Osteocyte (in vitro differentiated cells): ENCODE measurements around the gene SORCS1. TPM values are rescaled to one million over a fixed set of nuclear protein-coding genes. Genes with fewer than 3 reads are reported as not detected.

ENCODE experiments used
- DNase-seq: peaks from one replicate; pipeline ENCODE4 v3.0.0; 2021; ENCODE audit warnings: mixed read lengths; ENCODE audit not compliant: unreplicated experiment; ENCODE audit errors: extremely low spot score
- H3K27ac Mint-ChIP-seq: one replicate; pipeline ENCODE4 v1.8.0; 2021; ENCODE audit warnings: mild to moderate bottlenecking, mixed read lengths; ENCODE audit not compliant: unreplicated experiment
- H3K27me3 Mint-ChIP-seq: one replicate; pipeline ENCODE4 v1.8.0; 2021; ENCODE audit warnings: mixed read lengths; ENCODE audit not compliant: unreplicated experiment
- H3K36me3 Mint-ChIP-seq: one replicate; pipeline ENCODE4 v1.8.0; 2021; ENCODE audit warnings: mixed read lengths; ENCODE audit not compliant: unreplicated experiment
- H3K4me1 Mint-ChIP-seq: one replicate; pipeline ENCODE4 v1.8.0; 2021; ENCODE audit warnings: mixed read lengths; ENCODE audit not compliant: unreplicated experiment
- H3K4me3 Mint-ChIP-seq: one replicate; pipeline ENCODE4 v1.8.0; 2021; ENCODE audit warnings: mild to moderate bottlenecking, moderate library complexity, mixed read lengths; ENCODE audit not compliant: unreplicated experiment
- H3K9me3 Mint-ChIP-seq: one replicate; pipeline ENCODE4 v1.8.0; 2021; ENCODE audit warnings: mixed read lengths; ENCODE audit not compliant: unreplicated experiment
- total RNA-seq: library from RNA; stranded (reverse); gene quantifications from 2 replicates; pipeline ENCODE4 v1.2.1, GENCODE V29; 2021
- TF ChIP-seq, protein P1 (sequence below): fragments of 200-600 bp; sonication (generic); IDR thresholded peaks from 2 replicates; pipeline ENCODE4 v1.5.0; 2021; ENCODE audit warnings: antibody characterized with exemption, mild to moderate bottlenecking, moderate library complexity

Gene SORCS1
- total RNA-seq, 1 donor from 2014 or later, result not detected

- DNase-seq, result no peak
- TF ChIP-seq, protein P1, sequence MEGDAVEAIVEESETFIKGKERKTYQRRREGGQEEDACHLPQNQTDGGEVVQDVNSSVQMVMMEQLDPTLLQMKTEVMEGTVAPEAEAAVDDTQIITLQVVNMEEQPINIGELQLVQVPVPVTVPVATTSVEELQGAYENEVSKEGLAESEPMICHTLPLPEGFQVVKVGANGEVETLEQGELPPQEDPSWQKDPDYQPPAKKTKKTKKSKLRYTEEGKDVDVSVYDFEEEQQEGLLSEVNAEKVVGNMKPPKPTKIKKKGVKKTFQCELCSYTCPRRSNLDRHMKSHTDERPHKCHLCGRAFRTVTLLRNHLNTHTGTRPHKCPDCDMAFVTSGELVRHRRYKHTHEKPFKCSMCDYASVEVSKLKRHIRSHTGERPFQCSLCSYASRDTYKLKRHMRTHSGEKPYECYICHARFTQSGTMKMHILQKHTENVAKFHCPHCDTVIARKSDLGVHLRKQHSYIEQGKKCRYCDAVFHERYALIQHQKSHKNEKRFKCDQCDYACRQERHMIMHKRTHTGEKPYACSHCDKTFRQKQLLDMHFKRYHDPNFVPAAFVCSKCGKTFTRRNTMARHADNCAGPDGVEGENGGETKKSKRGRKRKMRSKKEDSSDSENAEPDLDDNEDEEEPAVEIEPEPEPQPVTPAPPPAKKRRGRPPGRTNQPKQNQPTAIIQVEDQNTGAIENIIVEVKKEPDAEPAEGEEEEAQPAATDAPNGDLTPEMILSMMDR, result no peak
- Mint-ChIP-seq H3K4me3 (no peak overlapping the region), H3K36me3 (no peaks in the 10 kb centered on the region), H3K4me1 (no peaks in the 10 kb centered on the region), H3K27me3 (no peaks in the 10 kb centered on the region), H3K27ac (no peak overlapping the region), H3K9me3 (peaks cover 23% of the 10 kb centered on the region)
Measured at GRCh38 chr10:106804992-106805582, 359.4 kb downstream of the SORCS1 start.

- Mint-ChIP-seq H3K9me3 (peaks cover 25% of the 10 kb centered on the region), H3K27me3 (no peaks in the 10 kb centered on the region), H3K36me3 (no peaks in the 10 kb centered on the region), H3K27ac (no peak overlapping the region), H3K4me1 (no peaks in the 10 kb centered on the region), H3K4me3 (no peak overlapping the region)
- DNase-seq, result no peak
- TF ChIP-seq, protein P1, result no peak
Measured at GRCh38 chr10:106802949-106803348, 361.6 kb downstream of the SORCS1 start.

DNA sequence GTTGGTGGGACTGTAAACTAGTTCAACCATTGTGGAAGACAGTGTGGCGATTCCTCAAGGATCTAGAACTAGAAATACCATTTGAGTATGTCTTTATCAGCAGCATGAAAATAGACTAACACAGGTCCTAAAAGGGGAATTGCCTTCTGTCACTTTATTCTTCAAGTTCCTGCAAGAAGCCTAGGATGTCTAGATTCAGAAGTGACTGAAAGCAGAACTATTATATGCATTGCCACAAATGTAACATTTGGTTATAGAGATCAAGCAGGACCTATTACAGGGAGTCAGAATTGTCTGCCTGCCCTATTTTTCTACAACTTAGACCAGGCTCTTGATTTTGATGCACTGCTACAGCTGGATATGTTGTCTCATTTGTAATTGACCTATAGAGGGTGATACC, 364.7 kb downstream of the SORCS1 start:
- TF ChIP-seq, protein P1, result no peak
- peaks cover 21% of the 10 kb centered on the region for H3K9me3 Mint-ChIP-seq
- no peaks in the 10 kb centered on the region for H3K27me3 Mint-ChIP-seq

DNA sequence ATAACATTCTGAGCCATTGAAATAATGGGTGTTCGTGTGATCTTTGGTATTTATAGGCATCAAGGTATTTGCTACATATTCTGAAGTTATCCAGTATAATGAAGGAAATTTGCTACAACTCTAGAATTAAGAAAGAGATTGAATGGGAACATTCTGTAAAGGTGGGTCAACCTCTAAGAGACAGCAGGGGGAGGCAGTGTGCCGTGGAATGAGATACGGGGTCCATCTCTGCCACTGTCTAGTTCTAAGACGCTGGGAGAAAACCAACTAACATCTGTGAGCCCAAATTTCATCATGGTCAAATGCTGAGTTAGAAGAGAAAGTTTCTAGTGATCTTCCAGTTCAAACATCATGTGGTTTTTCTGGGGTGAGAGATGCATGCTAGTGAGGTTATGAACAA, 368.9 kb downstream of the SORCS1 start:
- peaks cover 8% of the 10 kb centered on the region for H3K9me3 Mint-ChIP-seq

More for the DNA sequence above, 364.7 kb downstream of the SORCS1 start:
- no peak for DNase-seq
- no peak overlapping the region for H3K4me3 Mint-ChIP-seq
- no peak overlapping the region for H3K27ac Mint-ChIP-seq
- no peaks in the 10 kb centered on the region for H3K36me3 Mint-ChIP-seq
- H3K4me1 Mint-ChIP-seq, result no peaks in the 10 kb centered on the region

DNA sequence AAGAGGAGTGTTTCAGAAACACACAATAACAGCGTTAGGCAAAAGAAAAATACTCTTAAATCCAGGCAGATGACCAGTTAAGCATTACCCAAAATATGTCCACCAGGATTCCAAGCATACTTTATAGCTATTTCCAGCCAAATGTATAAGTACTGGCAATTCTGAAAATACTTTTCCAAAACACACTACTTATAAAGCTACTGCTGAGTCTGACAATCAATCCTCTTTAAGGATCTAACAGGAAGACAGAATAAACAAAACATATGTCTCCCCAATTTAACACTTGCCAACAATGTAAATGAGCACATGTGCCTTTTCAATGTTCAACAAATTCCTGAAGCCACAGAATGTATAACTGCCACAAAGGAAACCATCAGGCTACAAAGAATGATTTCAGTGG, 370.9 kb downstream of the SORCS1 start:
- DNase-seq, result no peak
- no peaks in the 10 kb centered on the region for H3K36me3 Mint-ChIP-seq
- TF ChIP-seq, protein P1, result no peak
- H3K27ac Mint-ChIP-seq, result no peak overlapping the region
- H3K27me3 Mint-ChIP-seq, result no peaks in the 10 kb centered on the region
- H3K4me1 Mint-ChIP-seq, result no peaks in the 10 kb centered on the region
- H3K4me3 Mint-ChIP-seq, result no peak overlapping the region
- H3K9me3 Mint-ChIP-seq, result peaks cover 8% of the 10 kb centered on the region

More for the DNA sequence above, 368.9 kb downstream of the SORCS1 start:
- Mint-ChIP-seq H3K4me1 (no peaks in the 10 kb centered on the region), H3K36me3 (no peaks in the 10 kb centered on the region), H3K27me3 (no peaks in the 10 kb centered on the region), H3K27ac (no peak overlapping the region), H3K4me3 (no peak overlapping the region)
- TF ChIP-seq, protein P1, result no peak
- no peak for DNase-seq
